GM19452 (cell line): Measurements from ENCODE around the gene MAML2.
A peak's percentile ranks its signal among the peaks of the same experiment; 100 is the strongest.

ENCODE experiments used
- ATAC-seq: cut with Tn5 transposase; IDR thresholded peaks from one replicate; pipeline ENCODE4 v1.9.1; 2021; ENCODE audit not compliant: unreplicated experiment

The MAML2 gene

DNA sequence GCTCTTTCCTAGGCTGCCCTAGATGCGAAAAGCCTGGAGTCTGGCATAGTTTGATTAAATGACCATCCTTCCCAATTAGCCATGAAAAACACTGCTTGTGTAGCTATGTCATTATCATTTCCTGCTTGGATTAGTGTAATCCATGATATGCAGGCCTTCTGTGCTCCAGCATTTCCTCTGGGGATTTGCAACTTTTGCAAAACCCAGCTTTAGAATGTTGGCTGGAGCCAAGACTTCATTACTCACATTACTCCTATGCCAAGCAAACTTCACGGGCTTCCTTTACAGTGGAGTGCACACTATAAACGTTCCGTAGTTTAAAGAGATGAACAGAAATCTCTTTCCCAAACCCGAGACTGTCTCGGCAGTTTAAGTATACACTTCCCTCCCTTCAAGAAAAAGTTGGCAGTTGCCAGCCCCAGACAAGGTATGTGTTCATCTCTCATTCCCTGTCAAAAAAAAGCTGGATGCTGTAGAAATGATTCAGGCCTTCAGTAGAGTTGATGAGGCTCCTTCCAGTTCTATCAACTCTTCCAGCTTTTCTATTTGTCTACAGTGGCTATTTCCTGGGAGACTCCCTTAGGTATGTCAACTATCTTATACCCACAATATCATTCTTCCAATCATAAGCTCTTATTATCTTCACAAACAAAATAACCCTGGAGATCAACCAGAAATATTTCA lies 180.0 kb downstream of the MAML2 start:
- no peak for ATAC-seq

DNA sequence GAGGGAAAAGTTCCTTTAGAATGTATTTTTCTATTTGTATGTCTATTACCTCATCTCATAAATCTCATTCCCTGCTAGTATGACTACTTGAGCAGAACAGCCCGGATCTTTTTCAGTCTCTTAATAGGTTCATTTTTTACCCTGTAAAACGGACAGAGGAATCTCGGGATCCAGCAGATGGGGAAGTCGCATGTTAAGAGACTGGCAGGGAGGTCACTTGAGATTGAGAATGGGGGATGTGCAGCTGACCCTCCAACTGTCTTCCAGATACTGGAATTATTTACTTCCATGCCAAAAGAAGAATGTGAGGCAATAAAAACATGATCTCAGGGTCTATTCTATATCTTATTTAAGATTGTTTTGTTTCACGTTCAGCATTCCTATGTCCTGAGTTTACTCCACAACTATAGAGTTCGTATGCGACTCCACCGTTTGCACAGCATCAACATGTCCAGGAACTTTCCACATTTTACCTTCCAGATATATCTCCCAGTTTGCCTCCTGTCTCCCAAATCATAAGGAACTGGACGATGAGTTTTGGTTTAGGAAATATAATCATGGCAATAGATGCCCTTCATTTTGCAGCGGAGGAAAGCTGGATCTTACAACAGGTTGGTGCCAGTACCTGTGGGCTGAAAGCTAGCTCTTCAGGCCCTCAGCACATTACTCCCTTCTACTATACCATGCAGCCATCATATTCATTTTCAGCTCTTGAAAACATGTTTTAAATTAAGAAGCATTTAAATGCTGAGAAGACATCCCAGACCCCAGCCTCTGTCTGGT lies 181.5 kb downstream of the MAML2 start:
- ATAC-seq, result no peak

DNA sequence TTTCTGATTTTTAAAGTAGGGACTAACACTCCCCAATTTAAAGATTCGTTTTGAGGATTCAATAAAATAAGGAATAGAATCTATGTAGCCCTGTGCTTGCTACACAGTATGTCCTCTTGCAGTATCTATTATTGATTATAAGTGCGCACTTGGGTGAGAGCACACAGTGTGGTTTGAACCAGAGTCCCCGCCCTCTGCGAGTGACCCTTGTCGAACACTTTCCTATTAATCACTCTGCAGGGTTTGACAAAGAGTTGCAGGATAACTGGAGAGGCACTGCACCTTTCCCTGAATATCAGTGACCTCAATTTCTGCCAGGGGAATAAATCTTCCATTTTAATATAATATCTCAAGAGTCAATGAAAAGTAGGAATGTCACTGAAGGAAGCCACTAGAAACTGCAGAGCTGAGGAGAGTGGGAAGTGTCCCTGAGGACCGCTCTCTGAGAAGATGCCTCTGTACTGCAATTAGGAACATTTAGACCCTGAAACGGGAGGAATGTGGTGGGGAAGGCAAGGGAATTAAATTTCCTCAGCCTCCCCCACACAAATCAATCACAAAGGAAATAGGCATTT lies 182.2 kb downstream of the MAML2 start:
- ATAC-seq, result no peak

DNA sequence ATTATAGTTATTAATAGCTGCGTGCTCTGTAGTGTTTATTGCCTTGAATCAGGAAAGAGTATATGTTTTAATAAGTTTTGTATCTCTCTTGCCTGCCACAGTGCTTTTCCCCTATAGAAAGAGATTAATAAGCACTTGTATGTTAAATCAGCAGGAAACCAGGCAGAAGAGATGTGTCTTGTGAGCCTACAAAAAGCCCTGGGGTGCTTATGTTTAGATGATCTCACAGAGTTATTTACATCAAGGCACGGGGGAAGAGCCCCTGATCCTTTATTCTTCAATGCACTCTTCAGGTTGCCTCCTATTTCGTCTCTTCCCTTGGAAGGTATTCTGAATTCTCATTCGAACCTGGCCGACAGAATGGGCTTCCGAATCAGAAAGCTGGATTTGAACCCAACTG lies 183.0 kb downstream of the MAML2 start:
- ATAC-seq, result no peak

DNA sequence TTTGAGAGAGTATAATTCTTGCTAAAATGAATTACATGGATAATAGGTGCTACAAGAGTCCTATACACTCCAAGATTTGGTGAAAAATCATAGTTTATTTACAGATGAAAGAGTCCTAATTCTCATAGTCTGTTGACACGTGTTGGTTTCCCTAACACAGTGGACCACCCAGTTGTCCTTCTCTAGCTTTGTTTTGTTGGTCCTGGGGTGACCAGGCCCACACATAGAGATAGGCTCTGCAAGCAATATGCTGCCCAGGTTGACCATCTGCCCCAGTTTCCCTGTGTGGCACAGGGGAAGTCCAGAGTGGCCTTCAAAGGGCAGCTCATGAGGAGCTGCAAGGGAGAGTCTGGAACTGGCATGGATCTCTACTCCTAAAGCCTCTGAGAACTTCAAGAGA lies 184.9 kb downstream of the MAML2 start:
- no peak for ATAC-seq

DNA sequence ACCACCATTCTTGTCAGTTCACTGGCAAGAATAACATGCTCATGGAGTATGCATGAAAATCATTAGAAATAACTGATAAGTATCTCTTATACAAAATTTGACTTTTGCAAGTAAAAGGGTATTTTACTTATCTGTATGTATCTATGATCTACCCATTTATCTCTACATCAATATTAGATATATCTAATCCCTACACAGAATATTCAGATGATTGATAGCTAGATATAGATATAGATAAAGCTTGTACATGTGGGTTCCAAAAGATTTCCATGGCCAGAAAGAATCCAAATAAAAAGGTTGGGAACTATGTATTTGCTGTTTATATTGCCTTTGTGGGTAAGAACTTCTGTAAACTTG lies 185.5 kb downstream of the MAML2 start:
- no peak for ATAC-seq

DNA sequence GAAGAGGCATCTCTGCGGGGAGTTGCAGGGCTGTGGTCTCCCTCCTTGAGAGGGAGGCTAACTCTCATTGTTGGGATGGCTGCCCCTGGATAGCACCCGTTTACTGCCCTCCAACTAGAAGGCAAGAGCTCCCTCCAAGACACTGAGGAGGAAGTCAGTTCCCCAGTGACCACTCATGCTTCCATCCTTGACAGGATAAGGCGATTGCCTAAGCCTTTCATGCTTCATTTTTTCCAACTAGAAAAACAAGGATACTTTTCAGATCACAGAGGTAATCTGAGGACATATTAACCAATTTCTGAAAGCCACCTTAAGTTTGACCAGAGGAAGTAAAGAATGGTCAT lies 186.6 kb downstream of the MAML2 start:
- ATAC-seq, result no peak

DNA sequence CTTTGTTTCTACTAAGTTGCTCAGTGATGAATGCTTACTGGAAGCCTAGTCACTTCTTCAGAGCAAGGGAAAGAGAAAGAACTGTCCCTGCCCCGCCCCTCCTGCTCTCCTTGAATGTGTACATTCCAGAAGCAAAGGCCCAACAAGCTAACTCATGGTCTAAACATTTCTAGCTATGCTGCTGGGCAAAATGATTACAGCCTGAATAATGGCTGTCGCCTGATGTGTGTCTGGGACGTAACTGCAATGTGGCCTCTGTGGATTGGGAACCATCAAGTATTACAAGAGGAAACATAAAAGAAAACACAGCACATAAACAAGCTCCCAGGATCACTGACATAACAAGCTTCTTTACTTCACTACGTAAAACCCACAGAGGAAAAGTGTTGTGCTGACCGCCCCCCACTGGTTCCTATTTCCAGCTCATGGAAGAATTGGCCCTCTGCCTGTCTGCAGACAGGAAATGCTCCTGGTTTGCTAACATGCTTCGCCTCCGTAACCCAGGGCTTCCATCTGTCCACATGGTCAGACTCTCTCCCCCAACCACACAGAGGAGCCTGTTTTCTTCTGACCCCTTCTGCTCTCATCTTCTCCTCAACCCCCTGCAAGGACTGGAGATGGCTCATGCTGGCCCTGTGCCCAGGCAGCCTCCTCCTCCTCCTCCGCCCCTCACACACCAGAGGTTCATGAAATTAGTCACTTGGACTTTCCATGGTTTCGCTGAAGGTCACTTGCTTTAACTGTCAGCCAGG lies 187.2 kb downstream of the MAML2 start:
- ATAC-seq, result peak; percentile 55

DNA sequence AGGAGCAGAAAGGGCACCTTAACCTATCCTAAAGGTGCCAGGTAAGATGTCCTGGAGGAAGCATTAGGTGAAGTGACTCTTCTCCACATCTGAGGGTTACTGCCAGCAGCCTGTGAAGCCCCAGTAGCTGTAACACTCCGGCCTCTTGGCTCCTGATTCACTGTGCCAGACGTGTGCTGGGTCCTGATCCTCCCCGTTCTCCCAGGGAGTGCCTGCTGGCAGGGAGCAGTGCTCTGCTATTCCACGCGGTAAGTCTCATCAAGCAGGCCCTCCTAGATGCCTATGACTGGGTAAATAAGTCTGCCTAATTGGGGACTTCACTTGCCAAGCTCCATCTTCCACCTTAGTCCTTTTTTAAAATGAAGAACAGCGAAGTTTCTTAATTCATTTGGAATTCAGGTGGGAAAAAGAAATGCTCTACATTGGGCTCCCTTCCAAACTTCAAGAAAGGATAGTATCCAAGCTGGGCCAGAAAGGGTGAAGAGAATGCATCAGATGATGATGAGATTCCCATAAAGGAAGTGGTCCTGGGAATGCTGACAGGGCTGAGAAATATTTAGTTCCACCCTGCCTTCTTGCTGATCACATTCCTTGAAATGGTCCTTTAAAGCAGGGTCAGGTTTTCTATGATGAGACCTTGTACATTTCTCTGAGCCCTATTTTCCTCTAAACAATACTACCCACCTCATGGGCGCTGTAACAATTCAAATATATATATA lies 188.0 kb downstream of the MAML2 start:
- no peak for ATAC-seq

DNA sequence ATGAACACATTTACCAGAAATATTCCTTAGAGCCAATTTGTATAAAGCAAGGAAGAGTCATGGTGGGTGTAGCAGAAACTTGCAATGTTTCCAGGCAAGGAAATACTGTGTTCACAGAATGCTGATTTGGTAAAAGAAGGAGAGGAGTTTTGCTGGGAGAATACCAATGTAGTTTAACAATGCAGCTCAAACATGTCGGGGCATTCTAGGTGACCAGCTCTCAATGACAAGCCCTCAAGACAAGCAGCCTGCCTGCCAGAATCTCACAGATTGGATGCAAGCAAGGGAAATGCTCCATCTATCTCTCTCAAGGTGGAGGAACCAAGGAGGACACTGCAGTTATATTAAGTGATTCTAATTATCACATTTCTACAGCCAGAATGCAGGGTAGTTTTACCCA lies 190.4 kb downstream of the MAML2 start:
- ATAC-seq, result no peak

DNA sequence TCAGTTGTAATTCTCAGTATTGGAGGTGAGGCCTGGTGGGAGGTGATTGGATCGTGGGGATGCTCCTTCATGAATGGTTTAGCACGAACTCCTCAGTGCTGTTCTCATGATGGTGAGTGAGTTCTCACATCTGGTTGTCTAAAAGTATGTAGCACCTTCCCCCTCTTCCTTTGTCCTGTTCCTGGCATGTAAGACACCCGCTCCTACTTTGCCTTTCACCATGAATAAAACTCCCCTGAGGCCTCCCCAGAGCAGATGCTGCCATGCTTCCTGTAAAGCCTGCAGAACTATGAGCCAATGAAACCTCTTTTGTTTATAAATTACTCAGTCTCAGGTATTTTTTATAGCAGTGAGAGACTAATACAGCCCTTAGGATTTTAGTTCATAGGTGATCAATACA lies 191.5 kb downstream of the MAML2 start:
- ATAC-seq, result no peak

DNA sequence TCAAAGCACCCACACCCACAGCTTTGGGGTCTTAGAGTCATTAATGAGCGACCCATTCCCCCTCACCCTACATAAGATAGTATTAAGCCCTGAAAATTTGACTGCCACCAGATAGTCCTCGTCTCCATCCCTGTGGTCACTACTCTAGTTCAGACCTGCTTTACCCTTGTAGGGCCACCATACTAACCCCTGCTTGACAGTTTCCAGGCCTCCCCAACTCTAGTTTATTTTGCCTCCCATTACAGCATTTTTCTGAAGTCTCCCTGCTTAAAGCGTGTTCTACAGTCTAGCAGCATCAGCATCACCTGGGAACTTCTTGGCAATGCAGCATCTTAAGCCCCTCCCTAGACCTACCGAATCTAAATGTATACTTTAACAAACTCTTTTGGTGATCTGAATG lies 192.4 kb downstream of the MAML2 start:
- ATAC-seq, result no peak

DNA sequence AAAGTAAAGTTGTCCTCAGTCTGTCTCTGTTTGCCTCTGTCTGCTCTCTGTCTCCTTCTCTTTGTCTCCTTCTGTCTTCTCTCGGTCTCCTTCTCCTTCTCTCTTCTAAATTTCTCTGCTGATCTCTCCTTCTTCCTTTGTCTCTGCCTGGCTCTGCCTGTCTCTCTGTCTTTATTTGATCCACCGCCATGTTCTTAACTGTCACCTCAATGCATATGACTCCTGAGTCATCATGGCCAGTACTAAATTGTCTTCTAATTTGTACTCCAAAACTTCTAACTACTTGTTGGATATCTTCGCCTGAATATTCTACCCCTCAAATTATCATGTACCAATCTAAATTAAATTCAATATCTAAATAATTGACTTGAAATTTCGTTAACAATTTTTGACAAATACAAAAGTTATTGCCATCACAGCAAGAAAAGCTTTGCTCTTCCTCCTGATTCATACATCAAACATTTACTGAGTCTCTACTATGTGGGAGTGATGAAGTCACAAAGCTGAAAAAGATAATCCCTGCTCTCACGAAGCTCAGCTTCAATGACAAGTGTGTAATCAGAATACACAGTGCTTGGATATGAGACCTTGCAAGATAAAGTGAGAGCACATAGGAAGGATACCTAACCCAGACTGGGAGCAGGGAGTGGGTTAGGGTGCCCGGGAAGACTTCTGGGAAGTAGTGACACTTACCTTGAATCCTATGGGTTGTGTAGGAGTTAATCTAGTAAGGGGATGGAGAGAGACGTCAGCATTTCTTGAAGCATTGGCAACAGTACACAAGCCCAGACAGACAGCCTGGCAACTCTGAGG lies 193.0 kb downstream of the MAML2 start:
- ATAC-seq, result no peak

DNA sequence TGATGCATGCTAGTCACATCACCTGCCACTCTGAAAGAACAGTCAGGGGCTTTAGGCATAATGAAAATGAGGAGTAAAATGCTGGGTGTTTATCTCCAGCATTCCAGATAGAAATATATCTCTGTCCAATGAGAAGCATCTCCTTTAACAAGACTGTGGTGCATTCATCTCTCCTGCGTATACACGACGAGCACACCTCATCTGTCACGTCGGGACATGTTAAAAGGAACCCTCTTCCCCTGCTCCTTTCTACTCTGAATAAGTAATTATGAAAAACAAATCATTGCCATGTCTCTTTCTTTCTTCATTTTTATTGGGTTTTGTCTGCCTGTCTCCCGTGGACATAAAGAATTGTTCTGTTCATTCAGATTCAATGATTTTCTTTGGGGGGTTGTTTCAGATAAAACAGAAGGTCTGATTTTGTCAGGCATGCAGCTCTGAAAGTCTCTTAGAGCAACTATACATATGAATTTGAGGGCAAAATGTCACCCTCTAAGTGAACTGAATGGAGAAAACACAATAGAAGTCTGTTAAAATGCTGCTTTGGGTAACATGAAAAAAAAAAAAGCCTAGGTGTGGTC lies 195.0 kb downstream of the MAML2 start:
- no peak for ATAC-seq

DNA sequence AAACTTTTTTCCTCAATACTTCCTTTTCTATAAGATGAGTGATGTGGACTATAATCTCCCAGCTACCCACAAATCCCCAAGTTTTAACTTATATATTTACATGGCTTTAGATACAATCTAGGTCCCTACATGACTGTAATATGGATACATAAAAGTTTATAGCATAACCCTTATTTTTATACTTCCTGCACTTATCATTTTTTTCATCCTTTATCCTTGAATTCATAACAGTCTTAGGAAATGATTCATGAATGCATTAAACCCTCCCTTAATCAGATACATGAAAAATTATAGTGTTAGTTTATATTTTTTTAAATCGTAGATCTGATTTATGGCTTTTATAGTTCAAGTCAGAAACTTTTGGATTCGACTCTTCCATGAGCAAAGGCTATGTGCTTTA lies 195.8 kb downstream of the MAML2 start:
- ATAC-seq, result no peak

DNA sequence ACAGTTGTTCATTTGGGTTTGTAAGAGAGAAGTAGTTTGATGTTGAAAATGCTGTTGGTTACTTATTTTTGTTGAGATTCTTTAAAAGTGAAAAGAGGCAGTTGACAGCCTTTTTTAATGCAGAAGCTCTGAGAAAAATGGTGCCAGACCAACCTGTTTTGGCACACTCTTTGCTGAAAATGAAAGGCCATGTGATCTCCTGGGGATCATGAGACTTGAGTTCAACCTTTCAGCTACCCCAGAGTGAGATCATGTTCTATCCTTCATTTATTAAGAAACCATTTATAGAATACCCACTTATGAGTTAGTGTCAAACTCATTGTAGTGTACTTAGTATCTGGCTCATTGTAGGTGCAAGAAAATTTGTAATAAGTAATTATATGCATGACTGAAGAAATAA lies 196.2 kb downstream of the MAML2 start:
- no peak for ATAC-seq

DNA sequence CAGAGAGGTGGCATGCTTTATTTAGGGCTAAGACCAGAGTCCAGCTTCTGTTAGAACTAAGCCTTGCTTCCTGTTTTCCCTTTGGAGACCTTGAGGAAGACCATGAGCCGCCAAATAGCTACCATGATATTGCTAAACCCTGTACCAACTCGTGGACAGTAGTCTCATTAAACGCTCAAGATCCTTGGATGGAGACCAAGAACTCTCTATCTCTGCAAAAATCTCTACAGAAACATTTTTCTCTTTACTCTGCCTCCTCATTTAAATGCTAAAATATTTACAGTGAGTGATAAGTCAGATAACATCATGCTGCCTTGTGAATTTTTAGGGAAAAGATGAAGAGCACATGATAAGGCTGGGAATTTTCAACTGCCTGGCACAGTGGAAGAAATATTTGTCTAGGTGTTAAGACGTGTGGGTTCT lies 197.8 kb downstream of the MAML2 start:
- ATAC-seq, result no peak

DNA sequence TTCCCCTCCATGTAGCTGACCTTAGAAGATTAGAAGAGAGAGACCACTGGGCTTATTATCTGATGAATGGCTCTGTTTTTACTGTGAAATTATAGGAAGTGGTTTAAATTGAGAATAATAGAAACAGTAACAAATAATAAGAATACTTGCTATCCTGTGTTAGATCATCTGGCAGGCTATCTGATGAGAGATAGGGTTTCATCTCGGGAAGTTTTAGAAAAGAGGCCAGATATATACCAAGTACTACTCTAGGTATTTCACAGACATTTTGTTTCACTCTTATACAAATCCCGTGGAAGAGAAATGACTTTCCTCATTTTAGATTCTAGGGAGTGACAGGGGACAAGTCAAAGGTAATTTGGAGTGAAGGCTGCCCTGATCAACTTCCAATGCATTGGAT lies 198.4 kb downstream of the MAML2 start:
- no peak for ATAC-seq

DNA sequence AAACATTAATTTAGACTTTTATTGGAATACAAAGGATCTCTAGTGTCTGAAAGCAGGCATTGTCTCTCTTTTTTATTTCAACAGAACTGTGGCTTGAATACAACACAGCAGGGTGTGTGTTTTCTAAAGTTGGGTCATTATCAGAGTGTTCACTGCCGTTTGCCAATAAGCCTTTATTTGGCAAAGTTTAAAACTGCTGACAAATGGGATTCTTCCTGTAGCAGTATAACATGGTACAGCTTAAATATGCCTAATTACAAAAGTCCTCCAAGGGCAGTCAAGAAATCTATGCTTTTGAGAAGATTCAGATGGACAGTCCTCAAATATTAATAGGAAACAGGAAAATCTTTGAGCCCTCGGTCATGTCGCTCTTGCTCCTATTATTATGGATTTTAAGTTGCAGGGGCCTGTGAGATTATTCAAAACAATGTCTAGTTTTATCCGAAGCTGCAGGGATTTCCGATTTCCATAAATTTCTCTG lies 199.9 kb downstream of the MAML2 start:
- no peak for ATAC-seq

DNA sequence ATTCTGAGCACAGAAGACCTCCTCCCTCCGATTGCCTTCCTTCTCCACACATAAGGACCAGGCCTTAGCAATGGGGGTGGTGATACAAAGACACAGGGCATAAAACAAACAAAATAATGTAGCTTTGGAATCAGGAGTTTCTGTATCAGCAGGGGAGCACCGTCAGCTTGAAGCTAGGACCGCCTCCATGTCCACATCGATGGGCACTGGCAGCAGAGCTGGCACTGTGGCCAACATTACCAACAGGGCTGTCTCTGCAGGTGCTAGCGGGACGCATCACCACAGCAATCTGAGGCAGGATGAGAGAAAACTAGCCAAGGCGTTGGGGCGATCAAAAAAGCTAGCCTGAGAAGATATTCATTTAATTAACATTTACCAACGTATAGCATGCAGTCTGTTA lies 201.4 kb downstream of the MAML2 start:
- ATAC-seq, result no peak
